ENCODE measurements around the gene ZBTB22. TPM values are rescaled to one million over a fixed set of nuclear protein-coding genes. Genes with fewer than 3 reads are reported as not detected.

Gene ZBTB22
- total RNA-seq = 24.2 TPM

GRCh38 chr6:33317669-33318425 is at the start of gene ZBTB22:
TSS of gene ZBTB22 (minus strand) at chr6:33317744. CDS start at chr6:33316916, 828 bp downstream.

GRCh38 chr6:33313709-33314514 is 3.6 kb downstream of the ZBTB22 start, which contains the start of gene TAPBP:
TSS of gene TAPBP (minus strand) at chr6:33314078. CDS start at chr6:33314041, 37 bp downstream.

GRCh38 chr6:33298773-33299236 is 18.7 kb downstream of the ZBTB22 start, which contains the start of gene RGL2:
TSS of gene RGL2 (minus strand) at chr6:33298942. CDS start at chr6:33298610, 332 bp downstream.

GRCh38 chr6:33288921-33289783 is 28.4 kb downstream of the ZBTB22 start, which contains the start of the genes PFDN6 and WDR46:
TSS of gene PFDN6 (plus strand) at chr6:33289601. CDS start at chr6:33289857, 256 bp downstream.
TSS of gene WDR46 (minus strand) at chr6:33289239. CDS start at chr6:33289170, 69 bp downstream.

GRCh38 chr6:33276864-33277662 is 40.5 kb downstream of the ZBTB22 start, which contains the start of gene B3GALT4:
TSS of gene B3GALT4 (plus strand) at chr6:33277123. CDS start at chr6:33277420, 297 bp downstream.

GRCh38 chr6:33271468-33272274 is 45.9 kb downstream of the ZBTB22 start, which contains the start of the genes RPS18 and VPS52:
TSS of gene RPS18 (plus strand) at chr6:33272075. CDS start at chr6:33272120, 45 bp downstream.
TSS of gene VPS52 (minus strand) at chr6:33271876. CDS start at chr6:33271675, 201 bp downstream.

Other genes with a start within 250 kb of the ZBTB22 start
- 36.2 TPM for gene HLA-DPA1, start 244.1 kb downstream of the ZBTB22 start, total RNA-seq
- 26.6 TPM for gene HLA-DPB1, start 241.8 kb downstream of the ZBTB22 start, total RNA-seq
- gene COL11A2, start 125.3 kb downstream of the ZBTB22 start, total RNA-seq = 6.9 TPM
- 33.6 TPM for gene RXRB, start 117.1 kb downstream of the ZBTB22 start, total RNA-seq
- gene SLC39A7, start 116.9 kb downstream of the ZBTB22 start, total RNA-seq = 60.0 TPM
- 21.0 TPM for gene HSD17B8, start 113.1 kb downstream of the ZBTB22 start, total RNA-seq
- gene RING1, start 109.2 kb downstream of the ZBTB22 start, total RNA-seq = 39.8 TPM
- gene VPS52, start 45.9 kb downstream of the ZBTB22 start, total RNA-seq = 54.4 TPM
- 3,162 TPM for gene RPS18, start 45.7 kb downstream of the ZBTB22 start, total RNA-seq
- 7.9 TPM for gene B3GALT4, start 40.6 kb downstream of the ZBTB22 start, total RNA-seq
- 49.3 TPM for gene WDR46, start 28.5 kb downstream of the ZBTB22 start, total RNA-seq
- gene PFDN6, start 28.1 kb downstream of the ZBTB22 start, total RNA-seq = 22.1 TPM
- gene RGL2, start 18.8 kb downstream of the ZBTB22 start, total RNA-seq = 72.4 TPM
- gene TAPBP, start 3.7 kb downstream of the ZBTB22 start, total RNA-seq = 81.6 TPM
- gene DAXX, start 5.2 kb upstream of the ZBTB22 start, total RNA-seq = 28.7 TPM
- gene KIFC1, start 74.1 kb upstream of the ZBTB22 start, total RNA-seq = 17.9 TPM
- gene PHF1, start 93.3 kb upstream of the ZBTB22 start, total RNA-seq = 27.0 TPM
- 106 TPM for gene CUTA, start 100.4 kb upstream of the ZBTB22 start, total RNA-seq
- gene SYNGAP1, start 102.3 kb upstream of the ZBTB22 start, total RNA-seq = 14.3 TPM
- gene ZBTB9, start 136.8 kb upstream of the ZBTB22 start, total RNA-seq = 9.3 TPM

Measured in metanephros (tissue), 1 donor.